GM23338 (cell line): ENCODE data around the gene JAKMIP2.

Experiments used
- EZH2phosphoT487 ChIP-seq: fragments of 200-600 bp; sonication (generic); IDR thresholded peaks from one replicate; pipeline ENCODE4 v1.8.1; 2018; ENCODE audit warnings: antibody characterized with exemption; ENCODE audit not compliant: unreplicated experiment
- POLR2AphosphoS5 ChIP-seq: IDR thresholded peaks from 2 replicates; pipeline ENCODE4 v1.6.1; 2016; ENCODE audit warnings: antibody characterized with exemption, low read depth

- TF ChIP-seq POLR2AphosphoS5 (no peak), EZH2phosphoT487 (no peak)
Measured at GRCh38 chr5:147733075-147733474, 49.5 kb downstream of the JAKMIP2 start.
